G401.6 (cell line): Measurements from ENCODE around the gene SDHB.
"Not testable (repeated sequence)": the region's sequence is repeated elsewhere in the genome, so short reads cannot be mapped to it uniquely, and the experiment has no call there.

ENCODE experiments used
- FAIRE-seq: peaks from 2 replicates; lab custom pipeline; 2012; peaks lifted over from hg19 to GRCh38; lab: Jason Lieb, UNC

Gene SDHB

GRCh38 chr1:17075470-17076255 lies 21.8 kb upstream of the SDHB start:
- FAIRE-seq, result peak; percentile 90

- no peak for FAIRE-seq
Measured at GRCh38 chr1:17071794-17072193, 18.0 kb upstream of the SDHB start.

- FAIRE-seq, result no peak
Measured at GRCh38 chr1:17070163-17070525, 16.3 kb upstream of the SDHB start.

- no peak for FAIRE-seq
Measured at GRCh38 chr1:17069452-17070162, 15.8 kb upstream of the SDHB start.

GRCh38 chr1:17068789-17069188 lies 15.0 kb upstream of the SDHB start:
- FAIRE-seq, result no peak

- no peak for FAIRE-seq
Measured at GRCh38 chr1:17067465-17068240, 13.8 kb upstream of the SDHB start.

- FAIRE-seq, result no peak
Measured at GRCh38 chr1:17067069-17067426, 13.2 kb upstream of the SDHB start.

GRCh38 chr1:17066361-17067068 lies 12.7 kb upstream of the SDHB start:
- FAIRE-seq, result no peak

GRCh38 chr1:17065666-17066065 lies 11.8 kb upstream of the SDHB start:
- no peak for FAIRE-seq

GRCh38 chr1:17062751-17063150 lies 8.9 kb upstream of the SDHB start:
- not testable (repeated sequence) for FAIRE-seq

- no peak for FAIRE-seq
Measured at GRCh38 chr1:17061892-17062291, 8.1 kb upstream of the SDHB start.

GRCh38 chr1:17061486-17061885 lies 7.7 kb upstream of the SDHB start:
- FAIRE-seq, result no peak

GRCh38 chr1:17060306-17060749 lies 6.5 kb upstream of the SDHB start:
- FAIRE-seq, result no peak

- FAIRE-seq, result peak; percentile 27
Measured at GRCh38 chr1:17059391-17060305, 5.8 kb upstream of the SDHB start.

- FAIRE-seq, result no peak
Measured at GRCh38 chr1:17056551-17056950, 2.7 kb upstream of the SDHB start.

GRCh38 chr1:17055801-17056200 lies 2.0 kb upstream of the SDHB start:
- FAIRE-seq, result no peak

GRCh38 chr1:17053086-17053684 lies 647 bp downstream of the SDHB start:
- no peak for FAIRE-seq

GRCh38 chr1:17052641-17053040 lies 1.2 kb downstream of the SDHB start:
- FAIRE-seq, result no peak

- no peak for FAIRE-seq
Measured at GRCh38 chr1:17052038-17052437, 1.8 kb downstream of the SDHB start.

- FAIRE-seq, result no peak
Measured at GRCh38 chr1:17047924-17048323, 5.9 kb downstream of the SDHB start.

- FAIRE-seq, result no peak
Measured at GRCh38 chr1:17046334-17046657, 7.5 kb downstream of the SDHB start.
